Trophoblast cell (in vitro differentiated cells and primary cell): ENCODE measurements around the gene MED13L.
A peak's percentile ranks its signal among the peaks of the same experiment; 100 is the strongest.

Experiments
- DNase-seq, 2 donors: peaks; one replicate each; pipeline ENCODE4 v3.0.0-alpha.2; 2016
- H2AFZ ChIP-seq: 2 replicates; pipeline ENCODE4 v1.6.1; 2013; ENCODE audit warnings: low read length, moderate library complexity, mild to moderate bottlenecking; ENCODE audit not compliant: insufficient read depth, poor library complexity
- H2AK5ac ChIP-seq: 2 replicates; pipeline ENCODE4 v1.6.1; 2013; ENCODE audit warnings: mild to moderate bottlenecking, low read length
- H2BK120ac ChIP-seq: 2 replicates; pipeline ENCODE4 v1.6.1; 2013; ENCODE audit warnings: low read length, mild to moderate bottlenecking, moderate library complexity; ENCODE audit not compliant: insufficient read depth, poor library complexity
- H2BK12ac ChIP-seq: 2 replicates; pipeline ENCODE4 v1.6.1; 2013; ENCODE audit warnings: mild to moderate bottlenecking, low read length, moderate library complexity
- H2BK5ac ChIP-seq: 2 replicates; pipeline ENCODE4 v1.6.1; 2013; ENCODE audit warnings: low read length, low read depth, moderate library complexity, mild to moderate bottlenecking; ENCODE audit not compliant: poor library complexity
- H3K14ac ChIP-seq: 2 replicates; pipeline ENCODE4 v1.6.1; 2013; ENCODE audit warnings: mild to moderate bottlenecking, low read length
- H3K18ac ChIP-seq: 2 replicates; pipeline ENCODE4 v1.6.1; 2013; ENCODE audit warnings: mild to moderate bottlenecking, low read length
- H3K23ac ChIP-seq: 2 replicates; pipeline ENCODE4 v1.6.1; 2013; ENCODE audit warnings: low read length
- H3K27ac ChIP-seq: 2 replicates; pipeline ENCODE4 v1.5.1; 2013; ENCODE audit warnings: low read depth, mild to moderate bottlenecking, inconsistent platforms, low read length, moderate library complexity
- H3K27me3 ChIP-seq: 2 replicates; pipeline ENCODE4 v1.6.1; 2013; ENCODE audit warnings: inconsistent platforms, mild to moderate bottlenecking, low read length, moderate library complexity; ENCODE audit not compliant: insufficient read depth
- H3K36me3 ChIP-seq, 2 experiments: 1 replicate in 1 of 2; 2 replicates in 1 of 2; pipeline ENCODE4 v1.6.1; 2013; ENCODE audit warnings: low read length in 2 of 2, mild to moderate bottlenecking in 2 of 2, moderate library complexity in 1 of 2; ENCODE audit not compliant: insufficient read depth in 2 of 2, control insufficient read depth in 1 of 2
- H3K4ac ChIP-seq: 2 replicates; pipeline ENCODE4 v1.6.1; 2013; ENCODE audit warnings: low read depth, mild to moderate bottlenecking, low read length, moderate library complexity
- H3K4me1 ChIP-seq, 2 experiments: 1 replicate in 1 of 2; 2 replicates in 1 of 2; pipeline ENCODE4 v1.6.1; 2013; ENCODE audit warnings: low read length in 2 of 2, mild to moderate bottlenecking in 2 of 2, moderate library complexity in 1 of 2; ENCODE audit not compliant: insufficient read depth in 2 of 2, control insufficient read depth in 1 of 2
- H3K4me2 ChIP-seq: 2 replicates; pipeline ENCODE4 v1.6.1; 2013; ENCODE audit warnings: inconsistent platforms, mild to moderate bottlenecking, low read length, moderate library complexity
- H3K4me3 ChIP-seq: 2 replicates; pipeline ENCODE4 v1.5.1; 2013; ENCODE audit warnings: mild to moderate bottlenecking, low read depth, low read length, inconsistent platforms
- H3K79me1 ChIP-seq: one replicate; pipeline ENCODE4 v1.6.1; 2013; ENCODE audit warnings: low read length
- H3K79me2 ChIP-seq: 2 replicates; pipeline ENCODE4 v1.6.1; 2013; ENCODE audit warnings: low read length, mild to moderate bottlenecking; ENCODE audit not compliant: control insufficient read depth, insufficient read depth, poor library complexity
- H3K9ac ChIP-seq: 2 replicates; pipeline ENCODE4 v1.6.1; 2013; ENCODE audit warnings: mild to moderate bottlenecking, low read length
- H3K9me3 ChIP-seq: 2 replicates; pipeline ENCODE4 v1.6.1; 2013; ENCODE audit warnings: low read depth, mild to moderate bottlenecking, control low read depth, inconsistent platforms, low read length; ENCODE audit not compliant: insufficient read depth
- H4K12ac ChIP-seq: 2 replicates; pipeline ENCODE4 v1.6.1; 2013; ENCODE audit warnings: low read depth, mild to moderate bottlenecking, low read length, moderate library complexity
- H4K8ac ChIP-seq: 2 replicates; pipeline ENCODE4 v1.6.1; 2013; ENCODE audit warnings: low read depth, mild to moderate bottlenecking, low read length, moderate library complexity
- H4K91ac ChIP-seq: one replicate; pipeline ENCODE4 v1.6.1; 2013; ENCODE audit warnings: low read depth, mild to moderate bottlenecking, low read length, moderate library complexity
- WGBS: extraction: QIAGEN DNeasy Blood & Tissue Kit; methylation state at CpG from one replicate; pipeline ENCODE4 v1.1.7; 2013; ENCODE audit warnings: missing lambda C conversion rate; ENCODE audit not compliant: insufficient read length, insufficient coverage; ENCODE audit errors: extremely low coverage; 5-methylcytosine and 5-hydroxymethylcytosine counted together

Gene MED13L

GRCh38 chr12:115964626-115965025, 312.9 kb downstream of the MED13L start:
- Histone ChIP-seq H2BK12ac (no peak overlapping the region), H2BK120ac (no peak overlapping the region), H3K27me3 (no peaks in the 10 kb centered on the region), H4K8ac (no peak overlapping the region), H3K4ac (no peak overlapping the region), H3K4me1 (peaks cover 2 to 5% of the 10 kb centered on the region in 2 experiments), H4K91ac (no peak overlapping the region), H4K12ac (no peak overlapping the region), H2AK5ac (no peak overlapping the region), H3K4me2 (no peak overlapping the region), H3K79me1 (no peaks in the 10 kb centered on the region), H3K9ac (no peak overlapping the region), H3K18ac (no peak overlapping the region), H3K14ac (no peak overlapping the region), H3K4me3 (no peak overlapping the region), H3K9me3 (no peaks in the 10 kb centered on the region), H2BK5ac (no peak overlapping the region), H2AFZ (no peak overlapping the region), H3K23ac (no peak overlapping the region), H3K36me3 (peaks cover 18 to 52% of the 10 kb centered on the region in 2 experiments), H3K27ac (no peak overlapping the region), H3K79me2 (no peaks in the 10 kb centered on the region)
- no peak for DNase-seq
- no CpG with 5 or more reads among the region's 2 CpGs for WGBS

- H2BK5ac ChIP-seq: no peak overlapping the region
- no peak overlapping the region for H3K4me3 ChIP-seq
- H3K14ac ChIP-seq: no peak overlapping the region
- no peak overlapping the region for H2BK12ac ChIP-seq
- H3K4me2 ChIP-seq: no peak overlapping the region
- H3K9ac ChIP-seq: no peak overlapping the region
- no peak overlapping the region for H3K23ac ChIP-seq
- H4K91ac ChIP-seq: no peak overlapping the region
- no peak overlapping the region for H2BK120ac ChIP-seq
- H4K12ac ChIP-seq: no peak overlapping the region
- H3K27me3 ChIP-seq: no peaks in the 10 kb centered on the region
- peaks cover 18 to 52% of the 10 kb centered on the region in 2 experiments for H3K36me3 ChIP-seq
- no peak overlapping the region for H4K8ac ChIP-seq
- no peak overlapping the region for H3K4ac ChIP-seq
- H2AK5ac ChIP-seq: no peak overlapping the region
- no peak overlapping the region for H3K27ac ChIP-seq
- DNase-seq: no peak
- no peaks in the 10 kb centered on the region for H3K79me1 ChIP-seq
- H3K79me2 ChIP-seq: no peaks in the 10 kb centered on the region
- no peak overlapping the region for H3K18ac ChIP-seq
- no peaks in the 10 kb centered on the region for H3K9me3 ChIP-seq
- H3K4me1 ChIP-seq: peaks cover 2 to 5% of the 10 kb centered on the region in 2 experiments
- no peak overlapping the region for H2AFZ ChIP-seq
These were observed 313.3 kb downstream of the MED13L start for GRCh38 chr12:115964214-115964613.

GRCh38 chr12:115962216-115962615, 315.3 kb downstream of the MED13L start:
- no peak overlapping the region for H2BK120ac ChIP-seq
- WGBS: no CpG with 5 or more reads among the region's 7 CpGs
- H2BK5ac ChIP-seq: no peak overlapping the region
- H3K36me3 ChIP-seq: peaks cover 18 to 47% of the 10 kb centered on the region in 2 experiments
- H4K12ac ChIP-seq: no peak overlapping the region
- H3K27ac ChIP-seq: no peak overlapping the region
- H3K27me3 ChIP-seq: no peaks in the 10 kb centered on the region
- H3K4me2 ChIP-seq: no peak overlapping the region
- no peak for DNase-seq
- no peaks in the 10 kb centered on the region for H3K79me2 ChIP-seq
- H3K4ac ChIP-seq: no peak overlapping the region
- H2AK5ac ChIP-seq: no peak overlapping the region
- H3K9me3 ChIP-seq: no peaks in the 10 kb centered on the region
- no peak overlapping the region for H3K18ac ChIP-seq
- no peak overlapping the region for H3K4me3 ChIP-seq
- H3K23ac ChIP-seq: no peak overlapping the region
- H3K79me1 ChIP-seq: no peaks in the 10 kb centered on the region
- H4K91ac ChIP-seq: no peak overlapping the region
- no peak overlapping the region for H2BK12ac ChIP-seq
- no peak overlapping the region for H3K14ac ChIP-seq
- H2AFZ ChIP-seq: no peak overlapping the region
- peaks cover 2 to 5% of the 10 kb centered on the region in 2 experiments for H3K4me1 ChIP-seq
- no peak overlapping the region for H4K8ac ChIP-seq
- no peak overlapping the region for H3K9ac ChIP-seq

GRCh38 chr12:115960868-115961802, 316.4 kb downstream of the MED13L start:
- Histone ChIP-seq H3K36me3 (peaks cover 14 to 42% of the 10 kb centered on the region in 2 experiments), H4K91ac (no peak overlapping the region), H3K79me1 (no peaks in the 10 kb centered on the region), H2BK12ac (no peak overlapping the region), H3K79me2 (no peaks in the 10 kb centered on the region), H3K4me3 (no peak overlapping the region), H4K8ac (no peak overlapping the region), H3K27me3 (no peaks in the 10 kb centered on the region), H2AFZ (no peak overlapping the region), H3K4me1 (peaks cover 2 to 7% of the 10 kb centered on the region in 2 experiments), H2AK5ac (no peak overlapping the region), H3K4me2 (no peak overlapping the region), H2BK120ac (no peak overlapping the region), H3K9me3 (no peaks in the 10 kb centered on the region), H4K12ac (no peak overlapping the region), H3K27ac (no peak overlapping the region), H3K4ac (no peak overlapping the region), H3K18ac (no peak overlapping the region), H3K23ac (no peak overlapping the region), H3K14ac (no peak overlapping the region), H2BK5ac (no peak overlapping the region), H3K9ac (no peak overlapping the region)
- DNase-seq: peak; percentile 93 to 96
- WGBS: no CpG with 5 or more reads among the region's 12 CpGs
